H1 (cell line): ENCODE measurements around the gene CEP41. TPM values are rescaled to one million over a fixed set of nuclear protein-coding genes. Genes with fewer than 3 reads are reported as not detected.

ENCODE experiments used
- CTCF ChIA-PET: fragments of 300-600 bp; sonication (Branson Sonifier 250); formaldehyde crosslinking; loops from one replicate; lab custom pipeline; 2021; ENCODE audit not compliant: partially characterized antibody; lab: Charles Lee
- POLR2A ChIA-PET: fragments of 300-600 bp; sonication (Branson Sonifier 250); formaldehyde crosslinking; loops from one replicate; lab custom pipeline; 2021; ENCODE audit warnings: inconsistent platforms; ENCODE audit not compliant: partially characterized antibody; lab: Charles Lee
- DNase-seq, 2 experiments: peaks; one replicate each; pipeline versions ENCODE4 v3.0.0 to v3.0.0-alpha.2; 2010 to 2022; ENCODE audit warnings: low spot score in 2 of 2, low read depth in 1 of 2, mixed read lengths in 1 of 2
- FAIRE-seq: peaks from 2 replicates; lab custom pipeline; 2011; peaks lifted over from hg19 to GRCh38; lab: Jason Lieb, UNC
- H2AFZ ChIP-seq: 2 replicates; pipeline ENCODE4 v1.8.1; 2012; ENCODE audit warnings: low read length, inconsistent platforms
- H2AK5ac ChIP-seq: 2 replicates; pipeline ENCODE4 v1.6.1; 2013; ENCODE audit warnings: low read depth, low read length
- H2BK120ac ChIP-seq: replicated peaks from 2 replicates; pipeline ENCODE3; 2013; ENCODE audit warnings: low read depth, low read length, inconsistent platforms
- H2BK12ac ChIP-seq: 2 replicates; pipeline ENCODE4 v1.6.1; 2013; ENCODE audit warnings: low read depth, low read length
- H2BK15ac ChIP-seq: 2 replicates; pipeline ENCODE4 v1.6.1; 2013; ENCODE audit warnings: low read length
- H2BK20ac ChIP-seq: 2 replicates; pipeline ENCODE4 v1.6.1; 2013; ENCODE audit warnings: low read length
- H2BK5ac ChIP-seq: 2 replicates; pipeline ENCODE4 v1.6.1; 2013; ENCODE audit warnings: low read depth, low read length
- H3K14ac ChIP-seq: 2 replicates; pipeline ENCODE4 v1.6.1; 2013; ENCODE audit warnings: inconsistent platforms; ENCODE audit not compliant: insufficient read length
- H3K18ac ChIP-seq: 2 replicates; pipeline ENCODE4 v1.6.1; 2013; ENCODE audit warnings: low read length; ENCODE audit errors: extremely low read depth
- H3K23ac ChIP-seq: 2 replicates; pipeline ENCODE4 v1.6.1; 2013; ENCODE audit warnings: inconsistent platforms; ENCODE audit not compliant: insufficient read length
- H3K23me2 ChIP-seq: 2 replicates; pipeline ENCODE4 v1.6.1; 2013; ENCODE audit warnings: low read depth, low read length
- H3K27ac ChIP-seq: 2 replicates; pipeline ENCODE4 v1.6.1; 2011; ENCODE audit warnings: low read depth, low read length, inconsistent platforms
- H3K27me3 ChIP-seq, 4 experiments: replicated peaks in 1 of 4; 1 replicate in 1 of 4; 2 replicates in 3 of 4; pipeline versions ENCODE4 v1.6.1 to v1.8.1; 2011 to 2013; ENCODE audit warnings: low read length in 3 of 4, mild to moderate bottlenecking in 3 of 4, inconsistent platforms in 2 of 4, mixed read lengths in 2 of 4, moderate library complexity in 1 of 4; ENCODE audit not compliant: control insufficient read depth in 3 of 4, insufficient read depth in 3 of 4; ENCODE audit errors: extremely low read depth in 1 of 4
- H3K36me3 ChIP-seq, 4 experiments: 2 replicates each; pipeline versions ENCODE4 v1.6.1 to v1.8.1; 2011 to 2013; ENCODE audit warnings: mild to moderate bottlenecking in 4 of 4, low read length in 3 of 4, moderate library complexity in 2 of 4, control low read depth in 1 of 4, inconsistent platforms in 1 of 4; ENCODE audit not compliant: insufficient read depth in 4 of 4, control insufficient read depth in 2 of 4
- H3K4ac ChIP-seq: replicated peaks from 2 replicates; pipeline ENCODE3; 2013; ENCODE audit warnings: low read length, low read depth, mixed read lengths, inconsistent platforms; ENCODE audit not compliant: insufficient read length
- H3K4me1 ChIP-seq, 4 experiments: replicated peaks in 1 of 4; 1 replicate in 1 of 4; 2 replicates in 3 of 4; pipeline versions ENCODE4 v1.6.1 to v1.8.1; 2011 to 2013; ENCODE audit warnings: low read length in 3 of 4, inconsistent platforms in 2 of 4, mixed read lengths in 1 of 4; ENCODE audit not compliant: insufficient read depth in 4 of 4, control insufficient read depth in 3 of 4
- H3K4me2 ChIP-seq, 2 experiments: 2 replicates each; pipeline versions ENCODE4 v1.6.1 to v1.8.1; 2011 to 2013; ENCODE audit warnings: low read depth in 2 of 2, low read length in 2 of 2, control low read depth in 1 of 2, inconsistent platforms in 1 of 2, mild to moderate bottlenecking in 1 of 2; ENCODE audit not compliant: insufficient read depth in 1 of 2
- H3K4me3 ChIP-seq, 4 experiments: fragments of 200-600, 300-600 bp in 1 of 4; sonication (generic), shearing (Covaris generic), sonication (Bioruptor Twin) in 1 of 4; 2 replicates each; pipeline versions ENCODE4 v1.5.1 to v1.8.1; 2011 to 2016; ENCODE audit warnings: low read length in 4 of 4, low read depth in 3 of 4, control low read depth in 2 of 4, inconsistent platforms in 2 of 4, mild to moderate bottlenecking in 2 of 4, mixed read lengths in 1 of 4, moderate library complexity in 1 of 4; ENCODE audit not compliant: insufficient read depth in 2 of 4; ENCODE audit errors: extremely low read depth in 1 of 4
- H3K56ac ChIP-seq: replicated peaks from 2 replicates; pipeline ENCODE3; 2013; ENCODE audit warnings: low read depth, mild to moderate bottlenecking, mixed read lengths, low read length, inconsistent platforms; ENCODE audit not compliant: insufficient read length
- H3K79me1 ChIP-seq: 2 replicates; pipeline ENCODE4 v1.6.1; 2013; ENCODE audit warnings: low read depth, low read length, control low read depth
- H3K79me2 ChIP-seq, 2 experiments: 2 replicates each; pipeline versions ENCODE4 v1.6.1 to v1.8.1; 2012 to 2013; ENCODE audit warnings: low read length in 2 of 2, mild to moderate bottlenecking in 2 of 2, inconsistent platforms in 1 of 2; ENCODE audit not compliant: insufficient read depth in 2 of 2, control insufficient read depth in 1 of 2
- H3K9ac ChIP-seq, 4 experiments: replicated peaks in 1 of 4; 1 replicate in 1 of 4; 2 replicates in 3 of 4; pipeline versions ENCODE4 v1.6.1 to v1.8.1; 2011 to 2013; ENCODE audit warnings: low read depth in 3 of 4, low read length in 3 of 4, control low read depth in 2 of 4, mild to moderate bottlenecking in 2 of 4, moderate library complexity in 2 of 4, inconsistent platforms in 1 of 4; ENCODE audit errors: extremely low read depth in 1 of 4
- H3K9me3 ChIP-seq, 2 experiments: 2 replicates each; pipeline versions ENCODE4 v1.6.1 to v1.8.1; 2012 to 2013; ENCODE audit warnings: mild to moderate bottlenecking in 2 of 2, moderate library complexity in 2 of 2, control low read depth in 1 of 2, inconsistent platforms in 1 of 2, low read depth in 1 of 2, low read length in 1 of 2, mixed read lengths in 1 of 2; ENCODE audit not compliant: insufficient read depth in 2 of 2
- H4K20me1 ChIP-seq, 2 experiments: replicated peaks in 1 of 2; 2 replicates each; pipeline versions ENCODE3 to v1.8.1; 2011 to 2013; ENCODE audit warnings: inconsistent platforms in 2 of 2, low read length in 2 of 2, mild to moderate bottlenecking in 1 of 2; ENCODE audit not compliant: insufficient read depth in 2 of 2, control insufficient read depth in 1 of 2
- H4K5ac ChIP-seq: 2 replicates; pipeline ENCODE4 v1.6.1; 2013; ENCODE audit warnings: low read length, low read depth, mixed read lengths, inconsistent platforms; ENCODE audit not compliant: insufficient read length
- H4K8ac ChIP-seq: 2 replicates; pipeline ENCODE4 v1.8.0; 2013; ENCODE audit warnings: mild to moderate bottlenecking, moderate library complexity, low read length, inconsistent platforms; ENCODE audit not compliant: insufficient read depth; ENCODE audit errors: extremely low read depth
- H4K91ac ChIP-seq: replicated peaks from 2 replicates; pipeline ENCODE3; 2013; ENCODE audit warnings: low read length, mixed read lengths, inconsistent platforms; ENCODE audit not compliant: insufficient read length
- KDM1A ChIP-seq: fragments of 200-600, 300-600 bp; sonication (generic); IDR thresholded peaks from 2 replicates; pipeline ENCODE4 v1.7.1; 2016; ENCODE audit warnings: mild to moderate bottlenecking, low read length, borderline replicate concordance
- SIN3A ChIP-seq, 2 experiments: IDR thresholded peaks in 1 of 2; conservative IDR thresholded peaks in 1 of 2; 2 replicates each; pipeline ENCODE4 v1.6.1; 2011 to 2012; ENCODE audit warnings: low read length in 2 of 2, improper control_type of control experiment in 1 of 2, low read depth in 1 of 2, mild to moderate bottlenecking in 1 of 2
- SP1 ChIP-seq: IDR thresholded peaks from 2 replicates; pipeline ENCODE4 v1.6.1; 2011; ENCODE audit warnings: low read depth, low read length
- WGBS, 2 experiments: shearing (Covaris generic) in 1 of 2; methylation state at CpG; one replicate each; pipeline versions ENCODE4 v1.1.6 to v1.1.7; 2013 to 2015; ENCODE audit warnings: low lambda C conversion rate in 2 of 2, mixed read lengths in 2 of 2, inconsistent platforms in 1 of 2, low coverage in 1 of 2, missing lambda C conversion rate in 1 of 2; ENCODE audit not compliant: insufficient replicate concordance in 2 of 2, insufficient coverage in 1 of 2, insufficient read length in 1 of 2; ENCODE audit errors: extremely low coverage in 1 of 2, missing lambda C conversion rate in 1 of 2; 5-methylcytosine and 5-hydroxymethylcytosine counted together
- polyA plus RNA-seq, 7 experiments: library from polyadenylated mRNA; depleted of rRNA in 3 of 7; stranded (reverse) in 5 of 7; unstranded in 2 of 7; fragments of >200 nt in 5 of 7; fragments of 200-250 nt in 2 of 7; gene quantifications; 1 replicate in 5 of 7; 2 replicates in 1 of 7; 4 replicates in 1 of 7; pipeline versions ENCODE4 v1.2.1 to v1.2.3, GENCODE V29; 2011 to 2013; ENCODE audit warnings: missing spikeins in 2 of 7, mixed read lengths in 2 of 7
- total RNA-seq: library from RNA; stranded (reverse); fragmentation: NEBNext Ultra II Directional; extraction: Animal tissue kit (Norgen Biotek cat#: 25700); gene quantifications from 2 replicates; pipeline ENCODE4 v1.2.1, GENCODE V29; 2021
- TF ChIP-seq, protein P1 (sequence below): IDR thresholded peaks from 2 replicates; pipeline ENCODE4 v1.6.1; 2011; ENCODE audit warnings: low read length, improper control_type of control experiment

CEP41 gene
- total and polyA plus RNA-seq, 2 of the 8 experiments (the other 6 are each of a cell fraction or from before 2014, with no cell fraction given): 9.3 to 12.8 TPM

- no peak for DNase-seq
- H3K79me2 ChIP-seq: no peaks in the 10 kb centered on the region
- no peak overlapping the region for H2BK5ac ChIP-seq
- H3K23me2 ChIP-seq: no peaks in the 10 kb centered on the region
- no peak overlapping the region for H2AFZ ChIP-seq
- TF ChIP-seq, protein P1, sequence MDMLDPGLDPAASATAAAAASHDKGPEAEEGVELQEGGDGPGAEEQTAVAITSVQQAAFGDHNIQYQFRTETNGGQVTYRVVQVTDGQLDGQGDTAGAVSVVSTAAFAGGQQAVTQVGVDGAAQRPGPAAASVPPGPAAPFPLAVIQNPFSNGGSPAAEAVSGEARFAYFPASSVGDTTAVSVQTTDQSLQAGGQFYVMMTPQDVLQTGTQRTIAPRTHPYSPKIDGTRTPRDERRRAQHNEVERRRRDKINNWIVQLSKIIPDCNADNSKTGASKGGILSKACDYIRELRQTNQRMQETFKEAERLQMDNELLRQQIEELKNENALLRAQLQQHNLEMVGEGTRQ: no peak
- TF ChIP-seq SIN3A (conservative IDR thresholded peaks at IDR 0.05 in 1 of 2, IDR thresholded peaks at IDR 0.05 in 1 of 2; ENCODE audit: low read depth in 1 of 2, low read length in 2 of 2): no peak
- no peak for TF ChIP-seq SP1
- TF ChIP-seq KDM1A: no peak
- TF ChIP-seq, all 59 proteins: peak for 0
- Histone ChIP-seq H3K27me3 (peaks cover 0 to 3% (median 0%) of the 10 kb centered on the region in 4 experiments; a peak in 1 of 7 replicates), H3K4ac (no peak overlapping the region), H3K36me3 (no peaks in the 10 kb centered on the region), H3K23ac (no peak overlapping the region), H2BK12ac (no peak overlapping the region), H4K91ac (no peak overlapping the region), H3K27ac (no peak overlapping the region), H2BK120ac (no peak overlapping the region), H4K5ac (no peak overlapping the region), H3K4me3 (no peak overlapping the region), H3K18ac (no peak overlapping the region), H3K4me2 (no peak overlapping the region), H3K14ac (no peak overlapping the region), H3K56ac (no peak overlapping the region), H2BK20ac (no peak overlapping the region), H3K9ac (no peak overlapping the region), H4K20me1 (no peaks in the 10 kb centered on the region), H3K9me3 (no peaks in the 10 kb centered on the region), H2AK5ac (no peak overlapping the region), H3K79me1 (no peaks in the 10 kb centered on the region), H4K8ac (no peak overlapping the region), H3K4me1 (peaks cover 0 to 3% (median 0%) of the 10 kb centered on the region in 4 experiments; a peak in 2 of 7 replicates), H2BK15ac (no peak overlapping the region)
- ChIA-PET CTCF (interaction anchor here (1.2 kb wide), 1 partner anchor 9 kb away, joined by 4 read pairs; no protein-coding TSS in a partner anchor), POLR2A (no interaction called here)
- no peak for FAIRE-seq
- 90% methylated on average over 1 of the region's 1 CpG; no CpG with 5 or more reads in 1 of the 2 experiments for WGBS, 2 experiments
These were observed 39.0 kb upstream of the CEP41 start for GRCh38 chr7:130479716-130480400.
